SU-DHL-6 (cell line): ENCODE results near the gene ZNF337.

ENCODE experiments used
- EZH2phosphoT487 ChIP-seq: fragments of 200-600 bp; sonication (generic), shearing (Covaris generic); conservative IDR thresholded peaks from 2 replicates; pipeline ENCODE4 v1.6.1; 2018; ENCODE audit warnings: mild to moderate bottlenecking, antibody characterized with exemption, low read length, moderate library complexity, mixed read lengths
- TF ChIP-seq, protein P1 (sequence below): fragments of 200-600 bp; sonication (generic); IDR thresholded peaks from one replicate; pipeline ENCODE4 v1.5.1; 2017; ENCODE audit warnings: antibody characterized with exemption, mild to moderate bottlenecking, low read length, moderate library complexity; ENCODE audit not compliant: insufficient read depth, poor library complexity, severe bottlenecking

DNA sequence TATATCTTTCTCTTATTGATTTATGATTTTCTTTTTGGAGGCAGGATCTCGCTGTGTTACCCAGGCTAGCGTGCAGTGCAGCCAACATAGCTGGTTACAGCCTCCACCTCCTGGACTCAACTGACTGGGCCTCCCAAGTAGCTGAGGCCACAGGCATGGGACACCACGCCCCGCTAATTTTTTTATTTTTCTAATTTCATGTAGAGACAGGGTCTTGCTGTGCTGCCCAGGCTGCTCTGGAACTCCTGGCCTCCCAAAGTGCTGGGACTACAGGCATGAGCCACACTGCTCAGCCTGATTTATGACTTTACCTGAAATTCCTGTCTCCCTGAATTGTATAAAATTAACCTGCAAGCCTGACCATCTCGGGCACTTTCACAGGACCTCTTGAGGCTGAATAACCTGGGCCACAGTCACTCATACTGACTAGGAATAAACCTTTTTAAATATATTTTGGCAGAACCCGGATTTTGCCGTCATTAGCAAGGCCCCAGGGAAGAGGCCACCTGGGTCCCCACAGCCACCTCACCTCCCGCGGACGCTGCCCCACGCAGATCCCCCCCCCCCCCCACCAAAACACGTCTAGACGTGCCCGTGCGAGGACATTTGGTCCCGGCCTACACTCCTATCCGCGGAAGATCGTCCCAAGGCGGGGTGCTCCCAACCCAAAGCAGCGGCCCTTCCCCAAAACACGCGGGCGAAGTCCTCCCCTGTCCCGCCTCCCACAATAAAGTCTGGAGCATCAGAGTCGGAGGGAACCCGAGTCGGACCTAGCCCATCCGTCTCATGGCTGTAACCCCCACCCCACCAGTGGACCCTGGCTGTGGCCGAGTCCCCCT is 902 bp downstream of the ZNF337 start:
- TF ChIP-seq, protein P1, sequence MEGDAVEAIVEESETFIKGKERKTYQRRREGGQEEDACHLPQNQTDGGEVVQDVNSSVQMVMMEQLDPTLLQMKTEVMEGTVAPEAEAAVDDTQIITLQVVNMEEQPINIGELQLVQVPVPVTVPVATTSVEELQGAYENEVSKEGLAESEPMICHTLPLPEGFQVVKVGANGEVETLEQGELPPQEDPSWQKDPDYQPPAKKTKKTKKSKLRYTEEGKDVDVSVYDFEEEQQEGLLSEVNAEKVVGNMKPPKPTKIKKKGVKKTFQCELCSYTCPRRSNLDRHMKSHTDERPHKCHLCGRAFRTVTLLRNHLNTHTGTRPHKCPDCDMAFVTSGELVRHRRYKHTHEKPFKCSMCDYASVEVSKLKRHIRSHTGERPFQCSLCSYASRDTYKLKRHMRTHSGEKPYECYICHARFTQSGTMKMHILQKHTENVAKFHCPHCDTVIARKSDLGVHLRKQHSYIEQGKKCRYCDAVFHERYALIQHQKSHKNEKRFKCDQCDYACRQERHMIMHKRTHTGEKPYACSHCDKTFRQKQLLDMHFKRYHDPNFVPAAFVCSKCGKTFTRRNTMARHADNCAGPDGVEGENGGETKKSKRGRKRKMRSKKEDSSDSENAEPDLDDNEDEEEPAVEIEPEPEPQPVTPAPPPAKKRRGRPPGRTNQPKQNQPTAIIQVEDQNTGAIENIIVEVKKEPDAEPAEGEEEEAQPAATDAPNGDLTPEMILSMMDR = no peak
- TF ChIP-seq EZH2phosphoT487 = no peak
